ENCODE data around the gene LRRC1. TPM values are rescaled to one million over a fixed set of nuclear protein-coding genes. Genes with fewer than 3 reads are reported as not detected.
A peak's percentile ranks its signal among the peaks of the same experiment; 100 is the strongest.

Gene LRRC1
- total RNA-seq, 1 donor from 2014 or later = 16.3 TPM

DNA sequence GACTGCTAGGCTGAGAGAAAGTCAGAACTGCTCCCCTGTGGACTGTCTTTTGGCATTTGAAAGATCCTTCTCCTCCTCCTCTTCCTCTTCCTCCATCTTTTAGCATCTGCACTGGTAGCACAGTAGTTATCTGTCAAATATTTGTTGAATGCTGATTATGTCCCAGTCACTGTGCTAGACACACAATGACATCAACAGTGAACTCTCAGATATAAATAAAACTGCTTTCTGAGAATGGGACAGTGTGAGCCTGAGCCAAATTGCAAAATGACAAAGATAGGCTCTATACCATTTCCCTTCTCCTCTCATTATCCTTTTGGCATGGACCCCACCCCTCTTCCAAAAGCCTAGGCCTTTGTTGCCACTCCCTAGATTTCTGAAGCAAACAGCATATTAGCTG lies 27.9 kb upstream of the LRRC1 start:
- Histone ChIP-seq H3K4me1 (no peaks in the 10 kb centered on the region), H3K4me3 (no peak overlapping the region), H3K9me3 (no peaks in the 10 kb centered on the region), H3K27ac (no peak overlapping the region), H3K36me3 (no peaks in the 10 kb centered on the region), H3K27me3 (no peaks in the 10 kb centered on the region)
- intact Hi-C loops (cut with DNase I) = no loop called here
- DNase-seq (ENCODE audit: low spot score in 2 of 2) = no peak
- TF ChIP-seq, protein P1, sequence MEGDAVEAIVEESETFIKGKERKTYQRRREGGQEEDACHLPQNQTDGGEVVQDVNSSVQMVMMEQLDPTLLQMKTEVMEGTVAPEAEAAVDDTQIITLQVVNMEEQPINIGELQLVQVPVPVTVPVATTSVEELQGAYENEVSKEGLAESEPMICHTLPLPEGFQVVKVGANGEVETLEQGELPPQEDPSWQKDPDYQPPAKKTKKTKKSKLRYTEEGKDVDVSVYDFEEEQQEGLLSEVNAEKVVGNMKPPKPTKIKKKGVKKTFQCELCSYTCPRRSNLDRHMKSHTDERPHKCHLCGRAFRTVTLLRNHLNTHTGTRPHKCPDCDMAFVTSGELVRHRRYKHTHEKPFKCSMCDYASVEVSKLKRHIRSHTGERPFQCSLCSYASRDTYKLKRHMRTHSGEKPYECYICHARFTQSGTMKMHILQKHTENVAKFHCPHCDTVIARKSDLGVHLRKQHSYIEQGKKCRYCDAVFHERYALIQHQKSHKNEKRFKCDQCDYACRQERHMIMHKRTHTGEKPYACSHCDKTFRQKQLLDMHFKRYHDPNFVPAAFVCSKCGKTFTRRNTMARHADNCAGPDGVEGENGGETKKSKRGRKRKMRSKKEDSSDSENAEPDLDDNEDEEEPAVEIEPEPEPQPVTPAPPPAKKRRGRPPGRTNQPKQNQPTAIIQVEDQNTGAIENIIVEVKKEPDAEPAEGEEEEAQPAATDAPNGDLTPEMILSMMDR (IDR thresholded peaks at IDR 0.05) = no peak

- H3K4me1 ChIP-seq = no peaks in the 10 kb centered on the region
- DNase-seq (ENCODE audit: low spot score in 2 of 2) = no peak
- intact Hi-C loops (cut with DNase I) = no loop called here
Observed at GRCh38 chr6:53767941-53768340, 26.9 kb upstream of the LRRC1 start.

GRCh38 chr6:53768636-53769035 lies 26.2 kb upstream of the LRRC1 start:
- Histone ChIP-seq H3K4me3 (no peak overlapping the region), H3K27me3 (no peaks in the 10 kb centered on the region), H3K27ac (no peak overlapping the region), H3K4me1 (no peaks in the 10 kb centered on the region), H3K36me3 (no peaks in the 10 kb centered on the region), H3K9me3 (no peaks in the 10 kb centered on the region)
- intact Hi-C loops (cut with DNase I) = no loop called here
- DNase-seq (ENCODE audit: low spot score in 2 of 2) = no peak
- TF ChIP-seq, protein P1 (IDR thresholded peaks at IDR 0.05) = no peak

More at GRCh38 chr6:53767941-53768340, 26.9 kb upstream of the LRRC1 start:
- no peaks in the 10 kb centered on the region for H3K36me3 ChIP-seq
- no peaks in the 10 kb centered on the region for H3K9me3 ChIP-seq
- H3K27ac ChIP-seq = no peak overlapping the region
- H3K4me3 ChIP-seq = no peak overlapping the region
- no peaks in the 10 kb centered on the region for H3K27me3 ChIP-seq
- TF ChIP-seq, protein P1 (IDR thresholded peaks at IDR 0.05) = no peak

- DNase-seq (ENCODE audit: low spot score in 2 of 2) = no peak
- Histone ChIP-seq H3K27ac (no peak overlapping the region), H3K4me3 (no peak overlapping the region), H3K4me1 (no peaks in the 10 kb centered on the region), H3K9me3 (no peaks in the 10 kb centered on the region), H3K27me3 (no peaks in the 10 kb centered on the region), H3K36me3 (no peaks in the 10 kb centered on the region)
- TF ChIP-seq, protein P1 (IDR thresholded peaks at IDR 0.05) = no peak
- intact Hi-C loops (cut with DNase I) = no loop called here
Observed at GRCh38 chr6:53770780-53771249, 24.0 kb upstream of the LRRC1 start.

DNA sequence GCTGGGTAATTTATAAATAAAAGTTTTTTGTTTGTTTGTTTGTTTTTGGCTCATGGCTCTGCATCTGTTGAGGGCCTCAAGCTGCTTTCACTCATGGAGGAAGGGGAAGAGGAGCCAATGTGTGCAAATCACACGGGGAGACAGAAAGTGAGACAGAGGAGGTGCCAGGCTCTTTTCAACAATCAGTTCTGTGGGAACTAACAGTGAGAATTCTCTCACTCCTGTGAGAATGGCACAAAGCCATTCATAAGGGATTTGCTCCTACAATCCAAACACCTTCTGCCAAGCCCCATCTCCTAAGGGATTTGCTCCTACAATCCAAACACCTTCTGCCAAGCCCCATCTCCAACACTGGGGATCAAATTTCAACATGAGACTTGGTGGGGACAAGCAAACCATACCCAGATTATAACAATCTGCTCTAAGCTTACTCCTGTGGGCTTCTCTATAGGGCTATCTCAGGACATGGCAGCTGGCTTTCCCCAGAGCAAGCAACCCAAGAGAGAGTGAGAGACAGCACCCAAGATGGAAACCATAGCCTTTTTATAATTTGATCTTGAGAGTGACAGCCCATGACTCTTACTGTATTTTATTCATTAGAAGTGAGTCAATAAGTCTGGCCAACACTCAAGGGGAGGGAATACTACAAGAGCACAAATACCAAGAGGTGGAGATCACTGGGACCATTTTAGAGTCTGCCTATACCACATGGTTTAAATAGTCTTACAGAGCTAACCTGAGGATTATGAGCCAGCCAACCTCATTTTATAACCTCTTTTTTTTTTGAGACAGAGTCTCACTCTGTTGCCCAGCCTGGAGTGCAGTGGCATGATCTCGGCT lies 22.8 kb upstream of the LRRC1 start:
- no peaks in the 10 kb centered on the region for H3K4me1 ChIP-seq
- TF ChIP-seq, protein P1 (IDR thresholded peaks at IDR 0.05) = no peak
- intact Hi-C loops (cut with DNase I) = no loop called here
- no peaks in the 10 kb centered on the region for H3K27me3 ChIP-seq
- DNase-seq (ENCODE audit: low spot score in 2 of 2) = no peak
- no peak overlapping the region for H3K4me3 ChIP-seq
- H3K36me3 ChIP-seq = no peaks in the 10 kb centered on the region
- no peaks in the 10 kb centered on the region for H3K9me3 ChIP-seq
- H3K27ac ChIP-seq = peak overlapping the region in 1 of 2 donors; percentile 58

Measured in ascending aorta (tissue), 2 donors.